GM19099 (cell line): ENCODE data around the gene CPEB4.

Source experiments
- POLR2A ChIP-seq: IDR thresholded peaks from 3 replicates; pipeline ENCODE4 v1.6.1; 2011; ENCODE audit warnings: low read depth; ENCODE audit not compliant: insufficient read length; ENCODE audit errors: extremely low read depth

CPEB4 gene

GRCh38 chr5:173989432-173990082, 101.4 kb downstream of the CPEB4 start:
- no peak for TF ChIP-seq POLR2A

GRCh38 chr5:173997331-173997730, 109.2 kb downstream of the CPEB4 start:
- no peak for TF ChIP-seq POLR2A

- no peak for TF ChIP-seq POLR2A
Measured at GRCh38 chr5:173998531-173998930, 110.4 kb downstream of the CPEB4 start.

GRCh38 chr5:174000076-174000475, 111.9 kb downstream of the CPEB4 start:
- TF ChIP-seq POLR2A, result no peak

DNA sequence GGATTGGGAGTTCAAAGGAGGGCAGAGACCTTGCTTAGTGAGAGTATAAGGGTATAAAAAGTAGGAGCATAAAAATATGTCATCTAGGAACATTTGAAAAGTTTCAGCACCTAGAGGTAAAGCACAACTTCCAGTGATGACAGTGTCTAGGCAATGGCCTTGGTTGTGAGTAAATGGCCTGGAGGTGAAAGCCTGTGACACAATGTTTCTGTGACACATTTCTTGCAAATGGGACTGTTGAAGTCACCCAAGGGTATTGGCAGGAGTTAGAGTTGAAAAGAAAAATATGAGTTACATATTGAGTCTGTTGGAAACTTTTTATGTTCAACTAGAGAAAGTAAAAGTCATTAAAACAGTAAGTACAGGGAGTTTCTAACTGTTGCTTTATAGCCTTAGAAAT, 115.6 kb downstream of the CPEB4 start:
- no peak for TF ChIP-seq POLR2A

- no peak for TF ChIP-seq POLR2A
Measured at GRCh38 chr5:174008922-174009321, 120.8 kb downstream of the CPEB4 start.

DNA sequence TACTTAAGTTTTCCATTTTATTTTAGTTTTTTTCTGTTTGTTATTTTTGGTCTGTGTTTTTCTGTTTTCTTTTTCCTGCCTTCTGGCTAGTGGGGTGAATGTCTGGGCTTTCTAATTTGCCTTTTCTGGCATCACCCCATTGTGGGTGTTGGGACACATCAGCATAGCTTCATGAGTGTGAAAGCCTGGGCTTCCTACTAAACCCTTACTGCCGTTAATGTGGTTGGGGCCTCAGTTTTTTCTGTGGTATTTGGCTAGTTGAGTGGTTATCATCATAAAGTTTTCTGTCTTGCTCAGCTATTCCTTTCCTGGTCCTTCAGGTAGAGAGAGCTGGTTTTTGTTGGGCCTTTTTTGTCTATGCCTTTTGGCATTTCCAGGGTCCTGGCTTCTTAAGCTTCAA, 122.2 kb downstream of the CPEB4 start:
- TF ChIP-seq POLR2A, result no peak

DNA sequence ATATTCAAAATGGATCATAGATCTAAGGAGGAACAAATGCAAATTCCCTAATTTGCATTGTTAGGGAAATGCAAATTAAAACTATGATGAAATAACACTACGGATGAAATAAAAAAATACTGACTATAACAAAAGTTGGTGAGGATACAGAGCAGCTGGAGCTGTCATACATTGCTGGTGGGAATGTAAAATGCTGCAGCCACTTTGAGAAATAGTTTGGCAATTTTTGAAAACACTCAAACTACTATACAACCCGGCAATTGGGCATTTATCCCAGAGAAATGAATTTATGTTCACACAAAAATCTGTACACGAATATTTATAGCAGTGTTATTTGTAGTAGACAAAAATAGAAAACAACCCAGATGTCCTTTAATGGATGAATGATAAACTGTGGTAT, 123.3 kb downstream of the CPEB4 start:
- no peak for TF ChIP-seq POLR2A
